Measurements from ENCODE around the gene ZC3H6. TPM values are rescaled to one million over a fixed set of nuclear protein-coding genes. Genes with fewer than 3 reads are reported as not detected.

ZC3H6 gene
- total RNA-seq, 1 experiment from 2014 or later = 10.0 TPM

DNA sequence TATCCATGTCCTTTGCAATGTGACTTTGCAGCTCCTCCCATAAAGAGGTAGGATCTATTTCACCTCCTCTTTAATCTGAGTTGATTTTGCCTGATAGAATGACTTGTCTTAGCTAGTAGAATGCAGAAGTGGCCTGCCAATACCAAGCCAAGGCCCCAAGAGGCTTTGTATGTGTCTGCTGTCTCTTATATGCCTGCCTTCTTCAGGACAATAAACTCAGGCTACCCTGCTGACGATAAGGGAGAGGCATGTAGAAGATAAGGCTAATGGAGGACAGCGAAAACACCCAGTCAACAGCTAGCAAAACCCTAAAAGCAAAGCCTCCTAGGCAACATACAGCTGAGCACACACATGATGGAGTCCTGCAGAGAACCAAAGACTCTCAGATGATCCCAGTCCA lies 18.7 kb upstream of the ZC3H6 start:
- DNase-seq (ENCODE audit: low spot score) (no peak), ATAC-seq (no peak)
- TF ChIP-seq, protein P1, sequence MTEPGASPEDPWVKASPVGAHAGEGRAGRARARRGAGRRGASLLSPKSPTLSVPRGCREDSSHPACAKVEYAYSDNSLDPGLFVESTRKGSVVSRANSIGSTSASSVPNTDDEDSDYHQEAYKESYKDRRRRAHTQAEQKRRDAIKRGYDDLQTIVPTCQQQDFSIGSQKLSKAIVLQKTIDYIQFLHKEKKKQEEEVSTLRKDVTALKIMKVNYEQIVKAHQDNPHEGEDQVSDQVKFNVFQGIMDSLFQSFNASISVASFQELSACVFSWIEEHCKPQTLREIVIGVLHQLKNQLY (CRISPR knock-in tag; IDR thresholded peaks at IDR 0.05) = no peak
- TF ChIP-seq, protein P2, sequence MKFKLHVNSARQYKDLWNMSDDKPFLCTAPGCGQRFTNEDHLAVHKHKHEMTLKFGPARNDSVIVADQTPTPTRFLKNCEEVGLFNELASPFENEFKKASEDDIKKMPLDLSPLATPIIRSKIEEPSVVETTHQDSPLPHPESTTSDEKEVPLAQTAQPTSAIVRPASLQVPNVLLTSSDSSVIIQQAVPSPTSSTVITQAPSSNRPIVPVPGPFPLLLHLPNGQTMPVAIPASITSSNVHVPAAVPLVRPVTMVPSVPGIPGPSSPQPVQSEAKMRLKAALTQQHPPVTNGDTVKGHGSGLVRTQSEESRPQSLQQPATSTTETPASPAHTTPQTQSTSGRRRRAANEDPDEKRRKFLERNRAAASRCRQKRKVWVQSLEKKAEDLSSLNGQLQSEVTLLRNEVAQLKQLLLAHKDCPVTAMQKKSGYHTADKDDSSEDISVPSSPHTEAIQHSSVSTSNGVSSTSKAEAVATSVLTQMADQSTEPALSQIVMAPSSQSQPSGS (CRISPR knock-in tag; IDR thresholded peaks at IDR 0.05; ENCODE audit: borderline replicate concordance, low read depth) = no peak
- TF ChIP-seq NR1H2 (CRISPR knock-in tag; IDR thresholded peaks at IDR 0.05) (no peak), ETV6 (CRISPR knock-in tag; IDR thresholded peaks at IDR 0.05) (no peak), MYBL2 (CRISPR knock-in tag; IDR thresholded peaks at IDR 0.05) (no peak), KAT7 (CRISPR knock-in tag; IDR thresholded peaks at IDR 0.05; ENCODE audit: borderline replicate concordance) (no peak), SMAD4 (CRISPR knock-in tag; IDR thresholded peaks at IDR 0.05) (no peak)
- TF ChIP-seq, protein P3, sequence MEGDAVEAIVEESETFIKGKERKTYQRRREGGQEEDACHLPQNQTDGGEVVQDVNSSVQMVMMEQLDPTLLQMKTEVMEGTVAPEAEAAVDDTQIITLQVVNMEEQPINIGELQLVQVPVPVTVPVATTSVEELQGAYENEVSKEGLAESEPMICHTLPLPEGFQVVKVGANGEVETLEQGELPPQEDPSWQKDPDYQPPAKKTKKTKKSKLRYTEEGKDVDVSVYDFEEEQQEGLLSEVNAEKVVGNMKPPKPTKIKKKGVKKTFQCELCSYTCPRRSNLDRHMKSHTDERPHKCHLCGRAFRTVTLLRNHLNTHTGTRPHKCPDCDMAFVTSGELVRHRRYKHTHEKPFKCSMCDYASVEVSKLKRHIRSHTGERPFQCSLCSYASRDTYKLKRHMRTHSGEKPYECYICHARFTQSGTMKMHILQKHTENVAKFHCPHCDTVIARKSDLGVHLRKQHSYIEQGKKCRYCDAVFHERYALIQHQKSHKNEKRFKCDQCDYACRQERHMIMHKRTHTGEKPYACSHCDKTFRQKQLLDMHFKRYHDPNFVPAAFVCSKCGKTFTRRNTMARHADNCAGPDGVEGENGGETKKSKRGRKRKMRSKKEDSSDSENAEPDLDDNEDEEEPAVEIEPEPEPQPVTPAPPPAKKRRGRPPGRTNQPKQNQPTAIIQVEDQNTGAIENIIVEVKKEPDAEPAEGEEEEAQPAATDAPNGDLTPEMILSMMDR (IDR thresholded peaks at IDR 0.05) = no peak
- TF ChIP-seq, protein P4, sequence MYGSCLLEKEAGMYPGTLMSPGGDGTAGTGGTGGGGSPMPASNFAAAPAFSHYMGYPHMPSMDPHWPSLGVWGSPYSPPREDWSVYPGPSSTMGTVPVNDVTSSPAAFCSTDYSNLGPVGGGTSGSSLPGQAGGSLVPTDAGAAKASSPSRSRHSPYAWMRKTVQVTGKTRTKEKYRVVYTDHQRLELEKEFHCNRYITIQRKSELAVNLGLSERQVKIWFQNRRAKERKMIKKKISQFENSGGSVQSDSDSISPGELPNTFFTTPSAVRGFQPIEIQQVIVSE (CRISPR knock-in tag; IDR thresholded peaks at IDR 0.05; ENCODE audit: borderline replicate concordance) = no peak
- TF ChIP-seq, protein P5, sequence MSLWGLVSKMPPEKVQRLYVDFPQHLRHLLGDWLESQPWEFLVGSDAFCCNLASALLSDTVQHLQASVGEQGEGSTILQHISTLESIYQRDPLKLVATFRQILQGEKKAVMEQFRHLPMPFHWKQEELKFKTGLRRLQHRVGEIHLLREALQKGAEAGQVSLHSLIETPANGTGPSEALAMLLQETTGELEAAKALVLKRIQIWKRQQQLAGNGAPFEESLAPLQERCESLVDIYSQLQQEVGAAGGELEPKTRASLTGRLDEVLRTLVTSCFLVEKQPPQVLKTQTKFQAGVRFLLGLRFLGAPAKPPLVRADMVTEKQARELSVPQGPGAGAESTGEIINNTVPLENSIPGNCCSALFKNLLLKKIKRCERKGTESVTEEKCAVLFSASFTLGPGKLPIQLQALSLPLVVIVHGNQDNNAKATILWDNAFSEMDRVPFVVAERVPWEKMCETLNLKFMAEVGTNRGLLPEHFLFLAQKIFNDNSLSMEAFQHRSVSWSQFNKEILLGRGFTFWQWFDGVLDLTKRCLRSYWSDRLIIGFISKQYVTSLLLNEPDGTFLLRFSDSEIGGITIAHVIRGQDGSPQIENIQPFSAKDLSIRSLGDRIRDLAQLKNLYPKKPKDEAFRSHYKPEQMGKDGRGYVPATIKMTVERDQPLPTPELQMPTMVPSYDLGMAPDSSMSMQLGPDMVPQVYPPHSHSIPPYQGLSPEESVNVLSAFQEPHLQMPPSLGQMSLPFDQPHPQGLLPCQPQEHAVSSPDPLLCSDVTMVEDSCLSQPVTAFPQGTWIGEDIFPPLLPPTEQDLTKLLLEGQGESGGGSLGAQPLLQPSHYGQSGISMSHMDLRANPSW (CRISPR knock-in tag; conservative IDR thresholded peaks at IDR 0.05; ENCODE audit: low read depth) = no peak
- Mint-ChIP-seq H3K27me3 (ENCODE audit: low read depth) (no peaks in the 10 kb centered on the region; the same call in 1 of the 2 replicates), H3K9me3 (no peaks in the 10 kb centered on the region; the same call in 1 of the 2 replicates), H3K27ac (no peak overlapping the region), H3K4me1 (peaks cover 21% of the 10 kb centered on the region), H3K4me3 (no peak overlapping the region), H3K36me3 (no peaks in the 10 kb centered on the region)
- CTCF ChIA-PET = interaction anchor here (0.7 kb wide), 1 partner anchor 942 kb away, joined by 3 read pairs; no protein-coding TSS in a partner anchor
- POLR2A ChIA-PET = no interaction called here

DNA sequence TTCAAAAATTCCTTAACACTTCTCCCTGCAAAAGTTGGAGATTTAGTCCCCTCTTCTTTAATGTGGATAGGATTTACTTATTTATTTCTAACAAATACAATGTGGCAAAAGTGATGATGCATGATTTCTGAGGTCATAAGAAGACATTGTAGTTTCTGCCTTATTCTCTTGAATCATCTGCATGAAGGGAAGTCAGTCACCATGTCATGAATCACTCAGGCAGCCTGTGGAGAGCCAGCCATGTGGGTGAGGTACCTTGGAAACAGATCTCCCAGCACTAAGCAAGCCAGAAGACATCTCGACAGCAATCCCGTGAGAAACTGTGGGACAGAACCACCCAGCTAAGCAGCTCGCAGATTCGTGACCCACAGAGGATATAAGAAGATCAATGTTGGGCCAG lies 17.8 kb upstream of the ZC3H6 start:
- DNase-seq (ENCODE audit: low spot score) (no peak), ATAC-seq (no peak)
- Mint-ChIP-seq H3K9me3 (peaks cover 7% of the 10 kb centered on the region), H3K4me1 (peaks cover 21% of the 10 kb centered on the region), H3K27me3 (ENCODE audit: low read depth) (no peaks in the 10 kb centered on the region; the same call in 1 of the 2 replicates), H3K27ac (no peak overlapping the region), H3K36me3 (peaks cover 2% of the 10 kb centered on the region), H3K4me3 (no peak overlapping the region)
- CTCF ChIA-PET = interaction anchor here (0.7 kb wide), 1 partner anchor 941 kb away, joined by 3 read pairs; no protein-coding TSS in a partner anchor
- POLR2A ChIA-PET = no interaction called here
- TF ChIP-seq, protein P4 (CRISPR knock-in tag; IDR thresholded peaks at IDR 0.05; ENCODE audit: borderline replicate concordance) = no peak
- TF ChIP-seq, protein P6, sequence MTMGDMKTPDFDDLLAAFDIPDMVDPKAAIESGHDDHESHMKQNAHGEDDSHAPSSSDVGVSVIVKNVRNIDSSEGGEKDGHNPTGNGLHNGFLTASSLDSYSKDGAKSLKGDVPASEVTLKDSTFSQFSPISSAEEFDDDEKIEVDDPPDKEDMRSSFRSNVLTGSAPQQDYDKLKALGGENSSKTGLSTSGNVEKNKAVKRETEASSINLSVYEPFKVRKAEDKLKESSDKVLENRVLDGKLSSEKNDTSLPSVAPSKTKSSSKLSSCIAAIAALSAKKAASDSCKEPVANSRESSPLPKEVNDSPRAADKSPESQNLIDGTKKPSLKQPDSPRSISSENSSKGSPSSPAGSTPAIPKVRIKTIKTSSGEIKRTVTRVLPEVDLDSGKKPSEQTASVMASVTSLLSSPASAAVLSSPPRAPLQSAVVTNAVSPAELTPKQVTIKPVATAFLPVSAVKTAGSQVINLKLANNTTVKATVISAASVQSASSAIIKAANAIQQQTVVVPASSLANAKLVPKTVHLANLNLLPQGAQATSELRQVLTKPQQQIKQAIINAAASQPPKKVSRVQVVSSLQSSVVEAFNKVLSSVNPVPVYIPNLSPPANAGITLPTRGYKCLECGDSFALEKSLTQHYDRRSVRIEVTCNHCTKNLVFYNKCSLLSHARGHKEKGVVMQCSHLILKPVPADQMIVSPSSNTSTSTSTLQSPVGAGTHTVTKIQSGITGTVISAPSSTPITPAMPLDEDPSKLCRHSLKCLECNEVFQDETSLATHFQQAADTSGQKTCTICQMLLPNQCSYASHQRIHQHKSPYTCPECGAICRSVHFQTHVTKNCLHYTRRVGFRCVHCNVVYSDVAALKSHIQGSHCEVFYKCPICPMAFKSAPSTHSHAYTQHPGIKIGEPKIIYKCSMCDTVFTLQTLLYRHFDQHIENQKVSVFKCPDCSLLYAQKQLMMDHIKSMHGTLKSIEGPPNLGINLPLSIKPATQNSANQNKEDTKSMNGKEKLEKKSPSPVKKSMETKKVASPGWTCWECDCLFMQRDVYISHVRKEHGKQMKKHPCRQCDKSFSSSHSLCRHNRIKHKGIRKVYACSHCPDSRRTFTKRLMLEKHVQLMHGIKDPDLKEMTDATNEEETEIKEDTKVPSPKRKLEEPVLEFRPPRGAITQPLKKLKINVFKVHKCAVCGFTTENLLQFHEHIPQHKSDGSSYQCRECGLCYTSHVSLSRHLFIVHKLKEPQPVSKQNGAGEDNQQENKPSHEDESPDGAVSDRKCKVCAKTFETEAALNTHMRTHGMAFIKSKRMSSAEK (CRISPR knock-in tag; IDR thresholded peaks at IDR 0.05; ENCODE audit: borderline replicate concordance) = no peak
- TF ChIP-seq, protein P7, sequence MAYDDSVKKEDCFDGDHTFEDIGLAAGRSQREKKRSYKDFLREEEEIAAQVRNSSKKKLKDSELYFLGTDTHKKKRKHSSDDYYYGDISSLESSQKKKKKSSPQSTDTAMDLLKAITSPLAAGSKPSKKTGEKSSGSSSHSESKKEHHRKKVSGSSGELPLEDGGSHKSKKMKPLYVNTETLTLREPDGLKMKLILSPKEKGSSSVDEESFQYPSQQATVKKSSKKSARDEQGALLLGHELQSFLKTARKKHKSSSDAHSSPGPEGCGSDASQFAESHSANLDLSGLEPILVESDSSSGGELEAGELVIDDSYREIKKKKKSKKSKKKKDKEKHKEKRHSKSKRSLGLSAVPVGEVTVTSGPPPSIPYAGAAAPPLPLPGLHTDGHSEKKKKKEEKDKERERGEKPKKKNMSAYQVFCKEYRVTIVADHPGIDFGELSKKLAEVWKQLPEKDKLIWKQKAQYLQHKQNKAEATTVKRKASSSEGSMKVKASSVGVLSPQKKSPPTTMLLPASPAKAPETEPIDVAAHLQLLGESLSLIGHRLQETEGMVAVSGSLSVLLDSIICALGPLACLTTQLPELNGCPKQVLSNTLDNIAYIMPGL (CRISPR knock-in tag; IDR thresholded peaks at IDR 0.05) = no peak
- TF ChIP-seq OVOL2 (CRISPR knock-in tag; IDR thresholded peaks at IDR 0.05; ENCODE audit: borderline replicate concordance) (no peak), MXD4 (CRISPR knock-in tag; IDR thresholded peaks at IDR 0.05; ENCODE audit: borderline replicate concordance) (no peak), SP1 (CRISPR knock-in tag; conservative IDR thresholded peaks at IDR 0.05) (no peak), ETV6 (CRISPR knock-in tag; IDR thresholded peaks at IDR 0.05) (no peak)
- TF ChIP-seq, protein P8, sequence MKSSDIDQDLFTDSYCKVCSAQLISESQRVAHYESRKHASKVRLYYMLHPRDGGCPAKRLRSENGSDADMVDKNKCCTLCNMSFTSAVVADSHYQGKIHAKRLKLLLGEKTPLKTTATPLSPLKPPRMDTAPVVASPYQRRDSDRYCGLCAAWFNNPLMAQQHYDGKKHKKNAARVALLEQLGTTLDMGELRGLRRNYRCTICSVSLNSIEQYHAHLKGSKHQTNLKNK (CRISPR knock-in tag; IDR thresholded peaks at IDR 0.05) = no peak
- TF ChIP-seq, protein P9, sequence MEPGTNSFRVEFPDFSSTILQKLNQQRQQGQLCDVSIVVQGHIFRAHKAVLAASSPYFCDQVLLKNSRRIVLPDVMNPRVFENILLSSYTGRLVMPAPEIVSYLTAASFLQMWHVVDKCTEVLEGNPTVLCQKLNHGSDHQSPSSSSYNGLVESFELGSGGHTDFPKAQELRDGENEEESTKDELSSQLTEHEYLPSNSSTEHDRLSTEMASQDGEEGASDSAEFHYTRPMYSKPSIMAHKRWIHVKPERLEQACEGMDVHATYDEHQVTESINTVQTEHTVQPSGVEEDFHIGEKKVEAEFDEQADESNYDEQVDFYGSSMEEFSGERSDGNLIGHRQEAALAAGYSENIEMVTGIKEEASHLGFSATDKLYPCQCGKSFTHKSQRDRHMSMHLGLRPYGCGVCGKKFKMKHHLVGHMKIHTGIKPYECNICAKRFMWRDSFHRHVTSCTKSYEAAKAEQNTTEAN (CRISPR knock-in tag; IDR thresholded peaks at IDR 0.05) = no peak

Data from WTC11 (cell line).